ENCODE measurements around the gene COL28A1. TPM values are rescaled to one million over a fixed set of nuclear protein-coding genes. Genes with fewer than 3 reads are reported as not detected.

Gene COL28A1
- total RNA-seq, 1 donor from 2014 or later: 3.3 TPM

- no peak for DNase-seq (ENCODE audit: extremely low spot score, unreplicated experiment)
- TF ChIP-seq CTCF (conservative IDR thresholded peaks at IDR 0.05): no peak
- Mint-ChIP-seq H3K4me3 (no peak overlapping the region), H3K27me3 (no peaks in the 10 kb centered on the region), H3K4me1 (ENCODE audit: unreplicated experiment) (peaks cover 25% of the 10 kb centered on the region), H3K9me3 (peaks cover 16% of the 10 kb centered on the region), H3K36me3 (no peaks in the 10 kb centered on the region), H3K27ac (no peak overlapping the region)
Measured at GRCh38 chr7:7323921-7324320, 211.8 kb downstream of the COL28A1 start.

GRCh38 chr7:7323352-7323751 lies 212.3 kb downstream of the COL28A1 start:
- peaks cover 25% of the 10 kb centered on the region for H3K4me1 Mint-ChIP-seq (ENCODE audit: unreplicated experiment)
- H3K4me3 Mint-ChIP-seq: peak overlapping the region; percentile 14
- no peak for TF ChIP-seq CTCF (conservative IDR thresholded peaks at IDR 0.05)
- no peak overlapping the region for H3K27ac Mint-ChIP-seq
- H3K36me3 Mint-ChIP-seq: no peaks in the 10 kb centered on the region
- no peak for DNase-seq (ENCODE audit: extremely low spot score, unreplicated experiment)
- H3K27me3 Mint-ChIP-seq: no peaks in the 10 kb centered on the region
- H3K9me3 Mint-ChIP-seq: peaks cover 19% of the 10 kb centered on the region

GRCh38 chr7:7321681-7322080 lies 214.0 kb downstream of the COL28A1 start:
- no peak for TF ChIP-seq CTCF (conservative IDR thresholded peaks at IDR 0.05)
- H3K36me3 Mint-ChIP-seq: no peaks in the 10 kb centered on the region
- peaks cover 19% of the 10 kb centered on the region for H3K9me3 Mint-ChIP-seq
- peak overlapping the region; percentile 33 for H3K4me3 Mint-ChIP-seq
- peak overlapping the region; percentile 68 for H3K27ac Mint-ChIP-seq
- H3K27me3 Mint-ChIP-seq: no peaks in the 10 kb centered on the region
- peaks cover 25% of the 10 kb centered on the region for H3K4me1 Mint-ChIP-seq (ENCODE audit: unreplicated experiment)
- no peak for DNase-seq (ENCODE audit: extremely low spot score, unreplicated experiment)

GRCh38 chr7:7318601-7319000 lies 217.1 kb downstream of the COL28A1 start:
- H3K27me3 Mint-ChIP-seq: no peaks in the 10 kb centered on the region
- no peaks in the 10 kb centered on the region for H3K36me3 Mint-ChIP-seq
- H3K4me1 Mint-ChIP-seq (ENCODE audit: unreplicated experiment): peaks cover 17% of the 10 kb centered on the region
- peaks cover 4% of the 10 kb centered on the region for H3K9me3 Mint-ChIP-seq
- H3K4me3 Mint-ChIP-seq: no peak overlapping the region
- TF ChIP-seq CTCF (conservative IDR thresholded peaks at IDR 0.05): no peak
- no peak for DNase-seq (ENCODE audit: extremely low spot score, unreplicated experiment)
- no peak overlapping the region for H3K27ac Mint-ChIP-seq

GRCh38 chr7:7317850-7318249 lies 217.8 kb downstream of the COL28A1 start:
- Mint-ChIP-seq H3K27ac (no peak overlapping the region), H3K27me3 (no peaks in the 10 kb centered on the region), H3K4me1 (ENCODE audit: unreplicated experiment) (peaks cover 11% of the 10 kb centered on the region), H3K9me3 (peaks cover 4% of the 10 kb centered on the region), H3K36me3 (no peaks in the 10 kb centered on the region), H3K4me3 (no peak overlapping the region)
- DNase-seq (ENCODE audit: extremely low spot score, unreplicated experiment): no peak
- no peak for TF ChIP-seq CTCF (conservative IDR thresholded peaks at IDR 0.05)

- DNase-seq (ENCODE audit: extremely low spot score, unreplicated experiment): no peak
- Mint-ChIP-seq H3K9me3 (peaks cover 8% of the 10 kb centered on the region), H3K27me3 (no peaks in the 10 kb centered on the region), H3K36me3 (no peaks in the 10 kb centered on the region), H3K4me3 (no peak overlapping the region), H3K4me1 (ENCODE audit: unreplicated experiment) (no peaks in the 10 kb centered on the region), H3K27ac (no peak overlapping the region)
- TF ChIP-seq CTCF (conservative IDR thresholded peaks at IDR 0.05): no peak
Measured at GRCh38 chr7:7315851-7316250, 219.8 kb downstream of the COL28A1 start.

Data from type B pancreatic cell (in vitro differentiated cells).